ENCODE data around the gene PIK3R2. TPM values are rescaled to one million over a fixed set of nuclear protein-coding genes. Genes with fewer than 3 reads are reported as not detected.

PIK3R2 gene
- total and polyA plus RNA-seq, 2 of the 13 experiments (the other 11 are each of a cell fraction or from before 2014, with no cell fraction given), result 18.6 to 25.3 TPM

DNA sequence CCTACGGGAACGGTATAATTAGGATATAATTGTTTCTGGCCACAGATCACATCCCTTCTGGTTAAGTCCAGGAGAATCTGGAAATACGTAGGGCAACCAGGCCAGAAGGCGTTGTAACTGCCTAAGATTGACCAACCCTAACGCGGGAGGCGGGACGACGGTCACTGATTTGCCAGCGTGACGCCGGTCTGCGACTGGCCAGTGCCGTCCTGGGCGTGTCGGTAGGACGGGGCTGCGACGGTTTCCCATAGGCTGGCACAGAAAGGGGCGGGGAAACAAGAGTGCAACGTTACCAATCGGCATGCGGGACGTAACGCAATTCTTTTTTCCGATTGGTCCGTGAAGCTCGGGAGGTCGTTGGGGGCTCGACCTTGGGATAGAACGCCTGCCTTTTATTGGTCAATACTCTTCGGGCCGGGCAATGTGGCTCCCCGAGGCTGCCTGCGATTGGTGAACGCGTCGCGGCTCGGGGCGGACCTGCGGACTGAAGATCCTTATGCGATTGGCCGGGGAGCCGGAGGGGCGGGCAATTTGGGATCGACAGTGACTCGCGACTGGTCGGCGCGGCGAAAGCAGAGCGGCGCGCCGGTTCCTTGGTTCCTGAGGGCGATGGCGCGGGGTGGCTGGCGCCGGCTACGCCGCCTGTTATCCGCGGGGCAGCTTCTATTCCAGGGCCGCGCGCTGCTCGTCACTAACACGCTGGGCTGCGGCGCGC is 39.9 kb downstream of the PIK3R2 start, which contains the start of gene MPV17L2 (continued):
- TF ChIP-seq NR2C2 (CRISPR knock-in tag; IDR thresholded peaks at IDR 0.05; ENCODE audit: borderline replicate concordance) (no peak), KLF15 (CRISPR knock-in tag; IDR thresholded peaks at IDR 0.05; ENCODE audit: borderline replicate concordance) (no peak), ZZZ3 (CRISPR knock-in tag; IDR thresholded peaks at IDR 0.05; ENCODE audit: borderline replicate concordance) (no peak), TBX2 (CRISPR knock-in tag; IDR thresholded peaks at IDR 0.05; ENCODE audit: borderline replicate concordance) (peak; percentile 44; the same call in 1 of the 2 replicates), ATRX (CRISPR knock-in tag; IDR thresholded peaks at IDR 0.05; ENCODE audit: borderline replicate concordance) (no peak), ZNF737 (CRISPR knock-in tag; IDR thresholded peaks at IDR 0.05; ENCODE audit: borderline replicate concordance) (no peak), ZBTB7B (CRISPR knock-in tag; IDR thresholded peaks at IDR 0.05) (no peak), KDM3A (CRISPR knock-in tag; IDR thresholded peaks at IDR 0.05; ENCODE audit: low read depth) (0 out of 2 replicates have a peak, but pooled peaks have one; percentile 29), ZNF747 (CRISPR knock-in tag; IDR thresholded peaks at IDR 0.05; ENCODE audit: borderline replicate concordance) (no peak; the same call in 1 of the 2 replicates), PCBP2 (optimal IDR thresholded peaks at IDR 0.05; ENCODE audit: low read depth, low read length, poor library complexity, severe bottlenecking) (no peak), KDM2A (CRISPR knock-in tag; IDR thresholded peaks at IDR 0.05; ENCODE audit: borderline replicate concordance, low read depth) (peak; percentile 76; the same call in 1 of the 2 replicates), SAP130 (CRISPR knock-in tag; IDR thresholded peaks at IDR 0.05; ENCODE audit: low read depth) (peak; percentile 95), ZFP41 (CRISPR knock-in tag; IDR thresholded peaks at IDR 0.05; ENCODE audit: borderline replicate concordance) (no peak), ETV6 (CRISPR knock-in tag; conservative IDR thresholded peaks at IDR 0.05) (no peak), JDP2 (CRISPR knock-in tag; IDR thresholded peaks at IDR 0.05; ENCODE audit: borderline replicate concordance) (no peak), ATAD3A (CRISPR knock-in tag; IDR thresholded peaks at IDR 0.05) (no peak), KDM6A (CRISPR knock-in tag; IDR thresholded peaks at IDR 0.05; ENCODE audit: low read depth) (no peak), ZNF441 (CRISPR knock-in tag; IDR thresholded peaks at IDR 0.05; ENCODE audit: borderline replicate concordance) (no peak), DNMT3B (CRISPR knock-in tag; conservative IDR thresholded peaks at IDR 0.05) (no peak), FOSL1 (CRISPR knock-in tag; IDR thresholded peaks at IDR 0.05; ENCODE audit: borderline replicate concordance) (no peak)
- TF ChIP-seq, protein P1, sequence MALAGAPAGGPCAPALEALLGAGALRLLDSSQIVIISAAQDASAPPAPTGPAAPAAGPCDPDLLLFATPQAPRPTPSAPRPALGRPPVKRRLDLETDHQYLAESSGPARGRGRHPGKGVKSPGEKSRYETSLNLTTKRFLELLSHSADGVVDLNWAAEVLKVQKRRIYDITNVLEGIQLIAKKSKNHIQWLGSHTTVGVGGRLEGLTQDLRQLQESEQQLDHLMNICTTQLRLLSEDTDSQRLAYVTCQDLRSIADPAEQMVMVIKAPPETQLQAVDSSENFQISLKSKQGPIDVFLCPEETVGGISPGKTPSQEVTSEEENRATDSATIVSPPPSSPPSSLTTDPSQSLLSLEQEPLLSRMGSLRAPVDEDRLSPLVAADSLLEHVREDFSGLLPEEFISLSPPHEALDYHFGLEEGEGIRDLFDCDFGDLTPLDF (CRISPR knock-in tag; IDR thresholded peaks at IDR 0.05), result peak; percentile 57
- TF ChIP-seq, protein P2, sequence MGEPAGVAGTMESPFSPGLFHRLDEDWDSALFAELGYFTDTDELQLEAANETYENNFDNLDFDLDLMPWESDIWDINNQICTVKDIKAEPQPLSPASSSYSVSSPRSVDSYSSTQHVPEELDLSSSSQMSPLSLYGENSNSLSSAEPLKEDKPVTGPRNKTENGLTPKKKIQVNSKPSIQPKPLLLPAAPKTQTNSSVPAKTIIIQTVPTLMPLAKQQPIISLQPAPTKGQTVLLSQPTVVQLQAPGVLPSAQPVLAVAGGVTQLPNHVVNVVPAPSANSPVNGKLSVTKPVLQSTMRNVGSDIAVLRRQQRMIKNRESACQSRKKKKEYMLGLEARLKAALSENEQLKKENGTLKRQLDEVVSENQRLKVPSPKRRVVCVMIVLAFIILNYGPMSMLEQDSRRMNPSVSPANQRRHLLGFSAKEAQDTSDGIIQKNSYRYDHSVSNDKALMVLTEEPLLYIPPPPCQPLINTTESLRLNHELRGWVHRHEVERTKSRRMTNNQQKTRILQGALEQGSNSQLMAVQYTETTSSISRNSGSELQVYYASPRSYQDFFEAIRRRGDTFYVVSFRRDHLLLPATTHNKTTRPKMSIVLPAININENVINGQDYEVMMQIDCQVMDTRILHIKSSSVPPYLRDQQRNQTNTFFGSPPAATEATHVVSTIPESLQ (CRISPR knock-in tag; conservative IDR thresholded peaks at IDR 0.05), result no peak
- TF ChIP-seq, protein P3, sequence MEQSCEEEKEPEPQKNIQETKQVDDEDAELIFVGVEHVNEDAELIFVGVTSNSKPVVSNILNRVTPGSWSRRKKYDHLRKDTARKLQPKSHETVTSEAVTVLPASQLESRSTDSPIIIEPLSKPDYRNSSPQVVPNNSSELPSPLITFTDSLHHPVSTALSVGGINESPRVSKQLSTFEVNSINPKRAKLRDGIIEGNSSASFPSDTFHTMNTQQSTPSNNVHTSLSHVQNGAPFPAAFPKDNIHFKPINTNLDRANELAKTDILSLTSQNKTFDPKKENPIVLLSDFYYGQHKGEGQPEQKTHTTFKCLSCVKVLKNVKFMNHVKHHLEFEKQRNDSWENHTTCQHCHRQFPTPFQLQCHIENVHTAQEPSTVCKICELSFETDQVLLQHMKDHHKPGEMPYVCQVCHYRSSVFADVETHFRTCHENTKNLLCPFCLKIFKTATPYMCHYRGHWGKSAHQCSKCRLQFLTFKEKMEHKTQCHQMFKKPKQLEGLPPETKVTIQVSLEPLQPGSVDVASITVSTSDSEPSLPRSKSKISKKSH (CRISPR knock-in tag; IDR thresholded peaks at IDR 0.05; ENCODE audit: borderline replicate concordance), result peak; percentile 5; the same call in 1 of the 2 replicates
- TF ChIP-seq, protein P4, sequence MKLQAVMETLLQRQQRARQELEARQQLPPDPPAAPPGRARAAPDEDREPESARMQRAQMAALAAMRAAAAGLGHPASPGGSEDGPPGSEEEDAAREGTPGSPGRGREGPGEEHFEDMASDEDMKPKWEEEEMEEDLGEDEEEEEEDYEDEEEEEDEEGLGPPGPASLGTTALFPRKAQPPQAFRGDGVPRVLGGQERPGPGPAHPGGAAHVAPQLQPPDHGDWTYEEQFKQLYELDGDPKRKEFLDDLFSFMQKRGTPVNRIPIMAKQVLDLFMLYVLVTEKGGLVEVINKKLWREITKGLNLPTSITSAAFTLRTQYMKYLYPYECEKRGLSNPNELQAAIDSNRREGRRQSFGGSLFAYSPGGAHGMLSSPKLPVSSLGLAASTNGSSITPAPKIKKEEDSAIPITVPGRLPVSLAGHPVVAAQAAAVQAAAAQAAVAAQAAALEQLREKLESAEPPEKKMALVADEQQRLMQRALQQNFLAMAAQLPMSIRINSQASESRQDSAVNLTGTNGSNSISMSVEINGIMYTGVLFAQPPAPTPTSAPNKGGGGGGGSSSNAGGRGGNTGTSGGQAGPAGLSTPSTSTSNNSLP (IDR thresholded peaks at IDR 0.05; ENCODE audit: low read depth, low read length), result no peak
